DOHH2 (cell line): ENCODE data around the gene SRF.

ENCODE experiments used
- H3F3A ChIP-seq: fragments of 200-600 bp; sonication (generic), shearing (Covaris generic); 2 replicates; pipeline ENCODE4 v1.6.0; 2016; ENCODE audit warnings: antibody characterized with exemption, mild to moderate bottlenecking; ENCODE audit not compliant: control insufficient read depth, insufficient read depth
- H3K27ac ChIP-seq: fragments of 200-600 bp; sonication (generic); 2 replicates; pipeline ENCODE4 v1.5.1; 2014; ENCODE audit warnings: low read depth, mild to moderate bottlenecking, low read length, moderate library complexity
- H3K27me3 ChIP-seq: fragments of 200-600 bp; sonication (generic); 2 replicates; pipeline ENCODE4 v1.6.1; 2014; ENCODE audit warnings: mild to moderate bottlenecking, low read length, mixed read lengths; ENCODE audit not compliant: control insufficient read depth
- H3K36me3 ChIP-seq: fragments of 200-600 bp; sonication (generic); 2 replicates; pipeline ENCODE4 v1.6.1; 2014; ENCODE audit warnings: mild to moderate bottlenecking, low read length, moderate library complexity, mixed read lengths; ENCODE audit not compliant: control insufficient read depth
- H3K4me1 ChIP-seq: fragments of 200-600 bp; sonication (generic); 2 replicates; pipeline ENCODE4 v1.6.1; 2014; ENCODE audit warnings: mild to moderate bottlenecking, low read length, mixed read lengths; ENCODE audit not compliant: control insufficient read depth
- H3K4me2 ChIP-seq: fragments of 200-600 bp; sonication (generic); 2 replicates; pipeline ENCODE4 v1.6.0; 2014; ENCODE audit warnings: mild to moderate bottlenecking, low read length, moderate library complexity
- H3K4me3 ChIP-seq: fragments of 200-600 bp; sonication (generic); 2 replicates; pipeline ENCODE4 v1.5.1; 2014; ENCODE audit warnings: mild to moderate bottlenecking, low read length, mixed read lengths
- H3K79me2 ChIP-seq: fragments of 200-600 bp; sonication (generic); 2 replicates; pipeline ENCODE4 v1.6.1; 2014; ENCODE audit warnings: mild to moderate bottlenecking, low read length, mixed read lengths; ENCODE audit not compliant: control insufficient read depth
- H3K9me2 ChIP-seq: fragments of 200-600 bp; sonication (generic); replicated peaks from 2 replicates; pipeline ENCODE4 v1.6.1; 2014; ENCODE audit warnings: mild to moderate bottlenecking, low read length, mixed read lengths; ENCODE audit not compliant: control insufficient read depth
- H3K9me3 ChIP-seq: fragments of 200-600 bp; sonication (generic); 2 replicates; pipeline ENCODE4 v1.6.1; 2014; ENCODE audit warnings: antibody characterized with exemption, low read length, mixed read lengths; ENCODE audit not compliant: control insufficient read depth, insufficient read depth
- H4K20me1 ChIP-seq: fragments of 200-600 bp; sonication (generic); 2 replicates; pipeline ENCODE4 v1.6.0; 2014; ENCODE audit warnings: low read depth, mild to moderate bottlenecking, antibody characterized with exemption, low read length, moderate library complexity; ENCODE audit not compliant: control insufficient read depth, insufficient read depth
- EZH2phosphoT487 ChIP-seq: fragments of 200-600 bp; sonication (generic); IDR thresholded peaks from 2 replicates; pipeline ENCODE4 v1.6.1; 2017; ENCODE audit warnings: borderline replicate concordance, mild to moderate bottlenecking, antibody characterized with exemption, low read length, moderate library complexity, mixed read lengths
- TF ChIP-seq, protein P1 (sequence below): fragments of 200-600 bp; sonication (generic); IDR thresholded peaks from one replicate; pipeline ENCODE4 v1.5.1; 2014; ENCODE audit warnings: antibody characterized with exemption, mild to moderate bottlenecking, low read depth, low read length; ENCODE audit not compliant: poor library complexity, severe bottlenecking

The SRF gene

DNA sequence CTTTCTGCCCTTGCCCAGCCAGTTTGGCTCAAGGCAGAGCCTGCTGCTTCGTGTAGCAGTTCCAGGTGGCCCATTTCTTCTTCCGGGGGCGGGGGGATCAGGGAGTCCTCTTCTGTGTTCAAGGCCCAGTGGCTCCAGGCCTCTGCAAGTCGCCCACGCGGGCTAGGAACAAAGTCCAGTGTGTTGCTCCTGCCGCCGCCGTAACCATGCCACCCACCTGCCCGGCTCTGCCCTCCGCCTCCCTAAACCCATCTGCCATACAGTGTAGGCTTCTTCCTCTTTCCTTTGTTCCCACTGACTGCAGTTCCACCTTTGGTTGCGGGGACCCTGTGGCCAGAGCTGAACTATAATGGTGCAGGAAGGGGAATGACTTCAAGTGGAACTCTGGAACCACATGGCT, 43.9 kb upstream of the SRF start:
- H3K9me3 ChIP-seq = no peaks in the 10 kb centered on the region
- H3K9me2 ChIP-seq = no peaks in the 10 kb centered on the region
- TF ChIP-seq EZH2phosphoT487 = no peak
- no peaks in the 10 kb centered on the region for H3F3A ChIP-seq
- H3K27me3 ChIP-seq = no peaks in the 10 kb centered on the region
- no peak overlapping the region for H3K4me2 ChIP-seq
- H4K20me1 ChIP-seq = no peaks in the 10 kb centered on the region
- no peaks in the 10 kb centered on the region for H3K36me3 ChIP-seq
- no peaks in the 10 kb centered on the region for H3K79me2 ChIP-seq
- no peak overlapping the region for H3K27ac ChIP-seq
- H3K4me1 ChIP-seq = no peaks in the 10 kb centered on the region
- no peak overlapping the region for H3K4me3 ChIP-seq

DNA sequence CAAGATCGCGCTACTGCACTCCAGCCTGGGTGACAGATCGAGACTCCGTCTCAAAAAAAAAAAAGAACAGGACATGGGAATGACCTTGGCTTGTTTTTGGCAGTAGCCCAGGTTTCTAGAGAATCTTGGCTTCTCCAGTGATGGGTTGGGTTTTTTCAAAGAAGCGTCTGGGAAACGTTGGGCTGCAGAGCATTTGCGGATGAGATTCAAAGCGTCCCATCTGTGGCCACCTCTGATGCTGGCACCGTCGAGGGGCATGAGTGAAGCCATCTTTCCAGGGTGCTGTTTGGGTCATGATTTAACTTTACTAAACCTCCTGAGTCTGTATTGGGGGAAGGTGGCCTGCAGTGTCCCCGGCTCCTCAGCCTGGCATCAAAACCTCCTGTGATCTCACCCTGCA, 43.2 kb upstream of the SRF start:
- no peaks in the 10 kb centered on the region for H3K36me3 ChIP-seq
- H3K27me3 ChIP-seq = no peaks in the 10 kb centered on the region
- no peak overlapping the region for H3K4me2 ChIP-seq
- no peak overlapping the region for H3K4me3 ChIP-seq
- H3K27ac ChIP-seq = no peak overlapping the region
- TF ChIP-seq, protein P1, sequence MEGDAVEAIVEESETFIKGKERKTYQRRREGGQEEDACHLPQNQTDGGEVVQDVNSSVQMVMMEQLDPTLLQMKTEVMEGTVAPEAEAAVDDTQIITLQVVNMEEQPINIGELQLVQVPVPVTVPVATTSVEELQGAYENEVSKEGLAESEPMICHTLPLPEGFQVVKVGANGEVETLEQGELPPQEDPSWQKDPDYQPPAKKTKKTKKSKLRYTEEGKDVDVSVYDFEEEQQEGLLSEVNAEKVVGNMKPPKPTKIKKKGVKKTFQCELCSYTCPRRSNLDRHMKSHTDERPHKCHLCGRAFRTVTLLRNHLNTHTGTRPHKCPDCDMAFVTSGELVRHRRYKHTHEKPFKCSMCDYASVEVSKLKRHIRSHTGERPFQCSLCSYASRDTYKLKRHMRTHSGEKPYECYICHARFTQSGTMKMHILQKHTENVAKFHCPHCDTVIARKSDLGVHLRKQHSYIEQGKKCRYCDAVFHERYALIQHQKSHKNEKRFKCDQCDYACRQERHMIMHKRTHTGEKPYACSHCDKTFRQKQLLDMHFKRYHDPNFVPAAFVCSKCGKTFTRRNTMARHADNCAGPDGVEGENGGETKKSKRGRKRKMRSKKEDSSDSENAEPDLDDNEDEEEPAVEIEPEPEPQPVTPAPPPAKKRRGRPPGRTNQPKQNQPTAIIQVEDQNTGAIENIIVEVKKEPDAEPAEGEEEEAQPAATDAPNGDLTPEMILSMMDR = no peak
- no peaks in the 10 kb centered on the region for H3K79me2 ChIP-seq
- no peaks in the 10 kb centered on the region for H3F3A ChIP-seq
- no peaks in the 10 kb centered on the region for H3K4me1 ChIP-seq
- H4K20me1 ChIP-seq = no peaks in the 10 kb centered on the region
- no peaks in the 10 kb centered on the region for H3K9me3 ChIP-seq
- no peaks in the 10 kb centered on the region for H3K9me2 ChIP-seq

DNA sequence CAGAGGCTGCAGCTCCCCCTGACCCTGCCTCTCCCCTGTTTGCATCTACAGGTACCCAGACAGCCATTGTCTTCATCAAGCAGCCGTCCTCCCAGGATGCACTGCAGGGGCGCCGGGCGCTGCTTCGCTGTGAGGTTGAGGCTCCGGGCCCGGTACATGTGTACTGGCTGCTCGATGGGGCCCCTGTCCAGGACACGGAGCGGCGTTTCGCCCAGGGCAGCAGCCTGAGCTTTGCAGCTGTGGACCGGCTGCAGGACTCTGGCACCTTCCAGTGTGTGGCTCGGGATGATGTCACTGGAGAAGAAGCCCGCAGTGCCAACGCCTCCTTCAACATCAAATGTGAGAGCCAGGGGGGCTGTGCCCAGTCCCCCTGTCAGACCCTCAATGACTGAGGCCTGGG, 42.1 kb upstream of the SRF start:
- Histone ChIP-seq H3K79me2 (no peaks in the 10 kb centered on the region), H3K4me2 (no peak overlapping the region), H3K4me3 (no peak overlapping the region), H3K4me1 (no peaks in the 10 kb centered on the region), H3K27me3 (no peaks in the 10 kb centered on the region), H3F3A (no peaks in the 10 kb centered on the region), H3K36me3 (no peaks in the 10 kb centered on the region), H4K20me1 (no peaks in the 10 kb centered on the region), H3K9me2 (no peaks in the 10 kb centered on the region), H3K27ac (no peak overlapping the region), H3K9me3 (no peaks in the 10 kb centered on the region)
- TF ChIP-seq, protein P1 = no peak
- no peak for TF ChIP-seq EZH2phosphoT487

DNA sequence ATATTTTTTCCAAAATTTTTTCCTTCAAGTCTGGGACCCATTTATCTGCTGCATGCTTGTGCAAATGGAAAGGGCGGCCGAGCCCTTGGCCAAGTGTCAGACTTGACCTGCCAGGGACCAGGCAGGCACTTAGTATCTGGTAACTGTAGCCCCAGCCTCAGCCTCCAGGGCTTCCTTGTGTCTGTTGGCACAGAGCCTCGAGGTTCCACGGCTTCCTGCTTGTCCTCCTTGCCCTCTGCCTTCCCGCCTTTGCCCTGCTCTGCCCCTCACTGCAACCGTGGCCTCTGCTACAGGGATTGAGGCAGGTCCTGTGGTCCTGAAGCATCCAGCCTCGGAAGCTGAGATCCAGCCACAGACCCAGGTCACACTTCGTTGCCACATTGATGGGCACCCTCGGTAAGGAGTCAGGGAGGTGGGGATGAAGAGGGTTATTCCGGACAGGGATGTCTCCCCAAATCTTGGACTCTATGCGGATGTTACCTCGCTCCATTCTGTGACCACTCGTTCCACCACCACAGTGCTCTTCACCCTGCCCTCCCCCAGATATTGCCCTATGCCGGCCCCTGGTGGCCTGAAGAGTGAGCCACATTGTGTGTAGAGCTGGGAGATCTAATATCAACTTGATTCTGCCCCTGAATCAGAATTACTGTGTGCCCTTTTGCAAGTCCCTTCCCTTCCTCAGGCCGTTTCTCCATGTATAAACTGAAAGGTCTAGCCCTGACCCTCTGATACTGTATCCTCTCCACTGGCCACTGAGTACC, 41.5 kb upstream of the SRF start:
- H3K4me1 ChIP-seq = no peaks in the 10 kb centered on the region
- no peaks in the 10 kb centered on the region for H3K9me3 ChIP-seq
- no peak overlapping the region for H3K4me3 ChIP-seq
- no peaks in the 10 kb centered on the region for H3K36me3 ChIP-seq
- H3K27ac ChIP-seq = no peak overlapping the region
- TF ChIP-seq, protein P1 = peak; percentile 50
- TF ChIP-seq EZH2phosphoT487 = no peak
- no peaks in the 10 kb centered on the region for H3K27me3 ChIP-seq
- H3F3A ChIP-seq = no peaks in the 10 kb centered on the region
- no peaks in the 10 kb centered on the region for H3K79me2 ChIP-seq
- no peaks in the 10 kb centered on the region for H4K20me1 ChIP-seq
- H3K4me2 ChIP-seq = no peak overlapping the region
- H3K9me2 ChIP-seq = no peaks in the 10 kb centered on the region
